GM08714 (cell line): ENCODE measurements around the gene FFAR3.
"Not testable (repeated sequence)": the region's sequence is repeated elsewhere in the genome, so short reads cannot be mapped to it uniquely, and the experiment has no call there.

Experiments
- H3K4me3 ChIP-seq: fragments of 200-500 bp; sonication (Bioruptor generic); 2 replicates; pipeline ENCODE4 v1.5.1; 2014; ENCODE audit warnings: mild to moderate bottlenecking, low read length, inconsistent platforms
- ZNF274 ChIP-seq: IDR thresholded peaks from 2 replicates; pipeline ENCODE4 v1.6.1; 2012; ENCODE audit warnings: mild to moderate bottlenecking, low read depth, low read length

FFAR3 gene

DNA sequence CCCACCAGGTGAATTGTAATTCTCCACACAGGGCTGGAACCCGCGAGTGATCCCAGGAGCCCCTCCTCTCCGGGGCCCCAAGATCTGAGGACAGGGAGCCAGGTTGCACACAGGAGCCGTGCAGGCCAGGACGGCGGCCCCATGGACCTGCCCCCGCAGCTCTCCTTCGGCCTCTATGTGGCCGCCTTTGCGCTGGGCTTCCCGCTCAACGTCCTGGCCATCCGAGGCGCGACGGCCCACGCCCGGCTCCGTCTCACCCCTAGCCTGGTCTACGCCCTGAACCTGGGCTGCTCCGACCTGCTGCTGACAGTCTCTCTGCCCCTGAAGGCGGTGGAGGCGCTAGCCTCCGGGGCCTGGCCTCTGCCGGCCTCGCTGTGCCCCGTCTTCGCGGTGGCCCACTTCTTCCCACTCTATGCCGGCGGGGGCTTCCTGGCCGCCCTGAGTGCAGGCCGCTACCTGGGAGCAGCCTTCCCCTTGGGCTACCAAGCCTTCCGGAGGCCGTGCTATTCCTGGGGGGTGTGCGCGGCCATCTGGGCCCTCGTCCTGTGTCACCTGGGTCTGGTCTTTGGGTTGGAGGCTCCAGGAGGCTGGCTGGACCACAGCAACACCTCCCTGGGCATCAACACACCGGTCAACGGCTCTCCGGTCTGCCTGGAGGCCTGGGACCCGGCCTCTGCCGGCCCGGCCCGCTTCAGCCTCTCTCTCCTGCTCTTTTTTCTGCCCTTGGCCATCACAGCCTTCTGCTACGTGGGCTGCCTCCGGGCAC, 6.7 kb upstream of the FFAR3 start:
- H3K4me3 ChIP-seq = no peak overlapping the region
- no peak for TF ChIP-seq ZNF274

DNA sequence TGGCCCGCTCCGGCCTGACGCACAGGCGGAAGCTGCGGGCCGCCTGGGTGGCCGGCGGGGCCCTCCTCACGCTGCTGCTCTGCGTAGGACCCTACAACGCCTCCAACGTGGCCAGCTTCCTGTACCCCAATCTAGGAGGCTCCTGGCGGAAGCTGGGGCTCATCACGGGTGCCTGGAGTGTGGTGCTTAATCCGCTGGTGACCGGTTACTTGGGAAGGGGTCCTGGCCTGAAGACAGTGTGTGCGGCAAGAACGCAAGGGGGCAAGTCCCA, 6.1 kb upstream of the FFAR3 start:
- TF ChIP-seq ZNF274 = no peak

DNA sequence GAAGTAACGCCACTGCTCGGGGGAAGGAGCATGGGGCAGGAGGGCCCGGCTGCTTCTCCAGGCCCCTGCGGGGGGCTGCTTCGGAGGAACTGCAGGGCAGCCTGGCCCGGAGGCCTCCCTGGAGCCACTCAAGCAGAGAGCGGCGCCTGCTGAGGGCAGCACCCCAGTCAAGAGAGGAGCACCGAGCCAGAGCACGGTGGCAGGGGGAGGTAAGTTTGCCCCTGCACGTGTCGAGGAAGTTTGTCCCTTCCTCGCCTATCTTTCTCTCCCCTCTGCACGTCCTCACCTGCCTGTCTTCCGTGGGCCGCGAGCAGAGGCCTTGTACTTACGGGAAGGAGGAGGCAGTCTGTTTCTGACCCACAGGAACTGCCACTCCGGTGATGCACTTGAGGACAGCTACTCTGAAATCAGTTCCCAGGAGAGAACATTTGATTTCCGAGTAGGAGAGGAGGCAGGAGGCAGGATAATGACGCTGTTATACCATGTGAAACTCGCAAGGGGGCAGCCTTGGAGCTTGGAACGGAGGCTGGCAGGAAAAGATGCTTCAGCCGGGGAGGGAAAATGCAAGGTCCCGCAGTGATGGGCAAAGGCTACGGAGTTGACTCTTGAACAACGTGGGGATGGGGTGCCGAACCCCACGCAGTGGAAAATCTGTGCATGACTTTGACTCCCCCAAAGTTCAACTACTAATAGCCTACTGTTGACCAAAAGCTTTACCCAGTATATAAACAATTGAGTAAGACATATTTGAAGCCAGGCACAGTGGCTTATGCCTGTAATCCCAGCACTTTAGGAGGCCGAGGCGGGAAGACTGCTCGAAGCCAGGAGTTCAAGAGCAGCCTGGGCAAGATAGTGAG, 5.6 kb upstream of the FFAR3 start:
- no peak overlapping the region for H3K4me3 ChIP-seq
- TF ChIP-seq ZNF274 = no peak

More for the DNA sequence above, 6.1 kb upstream of the FFAR3 start:
- no peak overlapping the region for H3K4me3 ChIP-seq

DNA sequence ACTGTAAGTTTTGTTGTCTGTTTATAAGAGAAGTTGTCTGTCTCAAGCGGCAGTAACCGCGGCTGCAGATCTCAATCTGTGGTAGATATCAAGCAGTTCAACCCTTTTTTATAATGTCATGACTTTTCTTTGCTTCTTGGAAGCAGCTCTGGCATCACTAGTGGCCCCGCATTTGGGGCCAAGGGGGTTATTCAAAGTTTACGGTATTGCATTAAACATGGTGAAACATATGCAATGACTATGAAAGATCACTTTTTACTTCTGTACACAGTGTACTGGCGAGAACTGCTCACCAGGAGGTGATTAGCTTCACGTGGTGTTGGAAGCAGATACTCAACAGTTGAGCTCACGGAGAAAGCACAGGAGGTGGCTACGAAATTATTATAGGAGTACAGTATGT, 4.6 kb upstream of the FFAR3 start:
- no peak overlapping the region for H3K4me3 ChIP-seq
- no peak for TF ChIP-seq ZNF274

DNA sequence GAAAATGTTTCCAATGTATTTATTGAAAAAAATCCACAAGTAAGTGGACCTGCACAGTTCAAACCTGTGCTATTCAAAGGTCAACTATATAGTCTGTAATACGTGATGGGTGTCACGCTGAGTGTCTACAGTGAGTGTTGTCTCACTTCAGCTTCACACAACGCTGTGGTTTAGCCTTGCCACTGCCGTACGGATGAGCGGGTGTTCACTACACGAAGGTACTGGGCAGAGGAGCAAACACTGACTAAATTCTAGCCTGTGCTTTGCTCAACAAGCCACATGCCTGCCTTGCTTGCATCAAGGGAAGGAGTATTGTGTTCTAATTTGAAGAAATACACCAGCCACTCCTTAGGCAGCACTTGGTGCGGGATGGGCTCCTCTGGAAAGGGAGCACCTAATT, 3.4 kb upstream of the FFAR3 start:
- no peak overlapping the region for H3K4me3 ChIP-seq
- TF ChIP-seq ZNF274 = no peak

DNA sequence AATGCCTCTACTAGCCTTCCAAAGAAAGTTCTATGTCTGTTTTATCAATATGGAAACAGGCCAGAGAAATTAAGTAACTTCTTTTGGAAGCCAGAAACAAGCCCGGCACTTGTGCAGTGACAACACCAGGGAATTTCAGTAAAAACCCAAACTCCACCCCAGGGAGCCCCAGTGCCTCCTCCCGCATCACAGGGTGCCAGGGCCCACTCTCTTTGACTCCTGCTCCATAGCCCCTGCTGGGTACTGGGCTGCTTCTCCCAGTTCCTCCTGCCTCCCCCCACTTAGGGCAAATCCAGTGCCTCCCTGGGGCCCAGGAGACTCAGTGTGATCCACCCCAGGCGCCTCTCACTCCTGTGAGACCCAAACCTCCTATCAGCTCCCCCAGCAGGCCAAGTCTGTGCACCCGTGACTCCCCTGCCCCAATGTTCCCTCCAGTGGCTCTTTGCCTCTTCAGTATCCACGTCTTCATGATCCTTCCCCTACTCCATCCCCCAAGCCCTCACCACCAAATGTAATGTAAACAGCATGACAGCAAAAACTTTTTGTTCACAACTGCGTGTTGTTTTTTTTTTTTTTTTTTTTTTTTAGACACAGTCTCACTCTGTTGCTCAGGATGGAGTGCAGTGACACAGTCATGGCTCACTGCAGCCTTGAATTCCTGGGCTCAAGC, 2.3 kb upstream of the FFAR3 start:
- no peak overlapping the region for H3K4me3 ChIP-seq
- TF ChIP-seq ZNF274 = no peak

DNA sequence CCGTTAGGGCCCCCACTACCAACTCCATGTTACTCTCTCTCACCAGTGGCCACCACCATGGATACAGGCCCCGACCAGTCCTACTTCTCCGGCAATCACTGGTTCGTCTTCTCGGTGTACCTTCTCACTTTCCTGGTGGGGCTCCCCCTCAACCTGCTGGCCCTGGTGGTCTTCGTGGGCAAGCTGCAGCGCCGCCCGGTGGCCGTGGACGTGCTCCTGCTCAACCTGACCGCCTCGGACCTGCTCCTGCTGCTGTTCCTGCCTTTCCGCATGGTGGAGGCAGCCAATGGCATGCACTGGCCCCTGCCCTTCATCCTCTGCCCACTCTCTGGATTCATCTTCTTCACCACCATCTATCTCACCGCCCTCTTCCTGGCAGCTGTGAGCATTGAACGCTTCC, 574 bp downstream of the FFAR3 start:
- not testable (repeated sequence) for H3K4me3 ChIP-seq

DNA sequence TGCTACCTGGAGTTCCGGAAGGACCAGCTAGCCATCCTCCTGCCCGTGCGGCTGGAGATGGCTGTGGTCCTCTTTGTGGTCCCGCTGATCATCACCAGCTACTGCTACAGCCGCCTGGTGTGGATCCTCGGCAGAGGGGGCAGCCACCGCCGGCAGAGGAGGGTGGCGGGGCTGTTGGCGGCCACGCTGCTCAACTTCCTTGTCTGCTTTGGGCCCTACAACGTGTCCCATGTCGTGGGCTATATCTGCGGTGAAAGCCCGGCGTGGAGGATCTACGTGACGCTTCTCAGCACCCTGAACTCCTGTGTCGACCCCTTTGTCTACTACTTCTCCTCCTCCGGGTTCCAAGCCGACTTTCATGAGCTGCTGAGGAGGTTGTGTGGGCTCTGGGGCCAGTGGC, 1.1 kb downstream of the FFAR3 start:
- not testable (repeated sequence) for H3K4me3 ChIP-seq

DNA sequence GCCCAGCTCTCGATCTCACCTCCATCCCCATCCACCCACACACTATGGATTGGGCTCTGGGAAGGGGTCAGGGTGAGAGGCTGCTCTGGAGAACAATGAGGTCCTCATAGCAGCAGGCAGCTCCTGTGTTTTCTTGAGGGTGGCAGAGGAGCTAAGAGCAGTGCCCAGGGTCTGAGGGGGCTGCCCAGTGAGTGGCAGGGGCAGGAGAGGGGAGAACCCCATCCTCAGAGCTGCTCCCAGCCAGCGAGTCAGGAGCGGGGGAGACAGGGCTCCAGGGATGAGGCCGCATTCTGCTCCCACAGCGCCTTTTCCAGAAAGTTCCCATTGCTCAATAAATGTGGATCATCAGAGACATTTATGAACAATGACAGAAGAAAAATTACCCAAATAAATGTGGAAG, 1.8 kb downstream of the FFAR3 start:
- H3K4me3 ChIP-seq = not testable (repeated sequence)

DNA sequence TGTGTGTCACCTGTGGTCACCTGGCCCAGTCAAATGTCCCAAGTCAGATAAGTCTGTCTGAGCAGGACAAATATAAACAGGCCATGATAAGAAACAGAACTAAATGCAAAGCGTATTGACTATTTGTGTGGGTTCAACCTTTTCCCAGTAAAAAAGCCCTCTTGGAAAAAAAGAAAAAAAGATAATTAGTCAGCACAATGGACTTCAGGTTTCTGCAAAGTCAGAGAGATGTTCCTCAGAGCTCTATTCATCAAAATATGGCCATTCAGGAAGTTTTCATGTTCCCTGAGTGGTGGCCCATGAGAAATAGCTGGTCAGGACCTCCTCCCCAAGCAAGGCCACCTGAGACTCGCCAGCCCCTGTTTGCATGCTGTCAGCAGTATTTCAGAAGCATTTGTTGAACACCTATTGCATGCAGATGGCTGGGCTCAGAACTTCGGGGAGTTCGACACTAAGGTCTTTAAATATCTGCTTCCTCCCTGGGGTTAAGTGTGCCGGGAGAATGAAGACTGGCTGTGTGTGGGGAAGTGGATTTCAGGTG, 2.7 kb downstream of the FFAR3 start:
- TF ChIP-seq ZNF274 = no peak
- no peak overlapping the region for H3K4me3 ChIP-seq

DNA sequence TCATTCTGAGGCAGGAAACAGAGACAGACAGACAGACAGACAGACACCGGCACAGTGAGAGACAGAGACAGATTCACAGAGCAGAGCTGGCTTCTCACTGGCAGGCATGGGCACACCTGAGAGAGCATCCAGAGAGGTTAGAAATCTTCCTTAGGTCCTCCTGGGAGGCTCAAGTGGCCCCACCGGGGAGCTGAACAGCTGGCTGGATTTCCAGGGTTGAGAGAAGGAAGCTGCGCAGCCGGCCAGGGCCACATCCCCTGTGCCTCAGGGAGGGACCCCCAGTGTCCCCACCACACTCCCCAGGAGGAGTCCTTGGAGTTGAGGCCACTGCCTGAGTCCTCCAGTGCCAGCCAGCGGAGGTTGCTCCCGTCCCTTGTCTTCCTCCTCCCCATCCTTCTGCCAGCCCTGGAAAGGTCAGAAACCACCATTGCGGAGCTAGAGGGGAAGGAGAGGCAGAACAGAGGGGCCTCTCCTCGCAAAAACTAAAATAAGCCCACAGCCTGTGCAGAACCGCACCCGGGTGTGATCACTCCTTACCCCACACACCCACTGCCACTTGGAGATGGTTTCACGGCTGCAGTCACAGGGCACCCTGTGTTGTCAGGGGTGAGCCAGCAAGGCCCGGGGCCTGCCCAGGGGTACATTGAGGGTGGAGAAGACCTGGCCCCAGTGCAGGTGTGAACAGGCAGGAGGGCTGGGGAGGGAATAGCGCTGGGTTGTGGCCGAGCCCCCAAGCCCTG, 4.2 kb downstream of the FFAR3 start:
- TF ChIP-seq ZNF274 = no peak
- no peak overlapping the region for H3K4me3 ChIP-seq

DNA sequence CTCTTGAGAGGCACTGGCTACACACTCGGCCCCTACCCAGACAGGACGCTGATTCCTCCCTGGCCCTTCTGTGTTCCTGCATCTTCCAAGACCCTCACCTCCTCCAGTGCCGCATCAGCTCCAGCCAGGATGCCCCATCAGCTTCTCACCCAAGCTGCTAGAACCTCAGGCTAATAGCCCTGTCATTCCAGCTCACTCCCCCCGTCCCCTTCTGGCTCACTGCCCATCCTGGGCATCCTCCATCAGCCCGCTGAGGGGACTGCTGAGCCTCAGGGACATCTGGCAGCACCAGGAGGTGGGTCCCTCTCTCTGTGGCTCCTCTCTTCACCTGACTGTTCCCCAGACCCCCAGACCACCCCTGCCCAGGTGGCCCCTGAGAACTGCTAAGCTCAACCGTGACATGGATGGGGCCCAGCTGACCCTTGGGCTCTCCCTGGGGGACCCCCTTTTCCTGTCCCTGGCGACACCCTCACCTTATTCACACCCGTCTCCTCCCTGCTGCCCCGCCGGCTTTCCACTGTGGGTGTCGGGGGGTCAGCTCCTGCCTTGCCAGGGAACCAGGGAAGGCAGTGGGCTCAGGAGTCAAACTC, 4.8 kb downstream of the FFAR3 start:
- no peak overlapping the region for H3K4me3 ChIP-seq
- no peak for TF ChIP-seq ZNF274

DNA sequence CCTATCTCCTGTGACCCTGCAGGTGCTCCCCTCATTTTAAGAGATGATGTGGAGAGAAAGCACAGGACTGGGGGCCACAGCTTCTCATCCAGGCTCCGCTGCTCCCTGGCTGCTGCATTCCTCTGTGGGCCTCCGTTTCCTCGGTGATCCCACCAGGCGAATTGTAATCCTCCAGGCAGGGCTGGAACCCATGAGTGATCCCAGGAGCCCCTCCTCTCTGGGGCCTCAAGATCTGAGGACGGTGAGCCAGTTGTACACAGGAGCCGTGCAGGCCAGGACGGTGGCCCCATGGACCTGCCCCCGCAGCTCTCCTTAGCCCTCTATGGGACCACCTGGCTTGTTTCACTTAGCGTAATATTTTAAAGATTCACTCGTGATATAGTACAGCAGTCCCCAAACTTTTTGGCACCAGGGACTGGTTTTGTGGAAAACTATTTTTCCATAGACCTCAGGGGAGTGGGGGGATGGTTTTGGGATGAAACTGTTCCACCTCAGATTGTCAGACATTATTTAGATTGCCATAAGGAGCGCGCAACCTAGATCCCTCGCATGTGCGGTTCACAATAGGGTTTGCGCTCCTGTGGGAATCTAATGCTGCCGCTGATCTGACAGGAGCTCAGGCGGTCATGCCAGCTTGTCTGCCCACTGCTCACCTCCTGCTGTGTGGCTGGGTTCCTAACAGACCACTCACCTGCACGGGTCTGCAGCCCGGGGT, 5.6 kb downstream of the FFAR3 start:
- no peak for TF ChIP-seq ZNF274
- H3K4me3 ChIP-seq = no peak overlapping the region
